Stimulated activated naive CD8-positive, alpha-beta T cell treated with anti-CD3 and anti-CD28 coated beads, Interleukin-15, Interleukin-2, amounts not matched to agents 100 U/mL and 50 U/mL, for 24 hours (primary cell): ENCODE results near the gene ATP8A1.
"Not testable (repeated sequence)": the region's sequence is repeated elsewhere in the genome, so short reads cannot be mapped to it uniquely, and the experiment has no call there.

Experiments
- ATAC-seq: fragments of 150-1000 bp; cut with Tn5 transposase; one replicate; pipeline ENCODE4 v1.10.0; 2021
- DNase-seq: peaks from one replicate; pipeline ENCODE4 v3.0.0; 2021

ATP8A1 gene

DNA sequence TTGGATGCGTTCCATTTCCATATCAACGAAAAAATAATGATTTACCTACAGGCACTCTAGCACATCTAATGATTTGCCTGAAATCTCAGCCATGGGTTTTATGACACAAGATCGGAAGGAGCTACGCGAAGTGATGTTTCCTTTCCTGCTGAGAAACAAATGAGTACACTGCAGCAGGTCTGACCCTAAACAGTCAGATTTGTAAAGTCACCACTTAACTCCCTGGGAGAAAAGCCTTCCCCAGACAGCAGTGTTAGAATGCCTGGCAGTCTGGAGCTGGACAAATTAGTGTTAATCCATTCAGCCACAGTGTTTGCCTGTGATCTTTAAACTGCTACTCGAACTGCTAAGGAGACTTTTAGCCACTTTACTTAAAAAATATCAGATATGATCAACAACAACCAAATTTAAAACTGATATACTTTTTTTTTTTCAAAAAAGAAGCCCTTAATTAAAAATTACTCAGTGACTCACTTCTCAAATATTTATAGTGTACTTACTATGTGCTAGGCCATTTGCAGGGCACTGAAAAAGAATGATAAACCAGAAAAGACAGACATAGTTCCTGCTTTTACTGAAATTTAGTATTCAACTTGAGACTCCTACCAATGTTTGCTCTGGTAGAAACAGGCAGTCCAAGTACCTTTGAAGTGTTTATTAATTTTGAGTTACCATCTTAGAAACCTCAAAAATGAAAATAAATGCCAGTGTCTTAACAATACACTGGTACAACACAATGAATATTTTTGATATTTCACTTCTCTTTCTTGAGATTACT lies 155.1 kb downstream of the ATP8A1 start:
- DNase-seq, result no peak
- no peak for ATAC-seq

DNA sequence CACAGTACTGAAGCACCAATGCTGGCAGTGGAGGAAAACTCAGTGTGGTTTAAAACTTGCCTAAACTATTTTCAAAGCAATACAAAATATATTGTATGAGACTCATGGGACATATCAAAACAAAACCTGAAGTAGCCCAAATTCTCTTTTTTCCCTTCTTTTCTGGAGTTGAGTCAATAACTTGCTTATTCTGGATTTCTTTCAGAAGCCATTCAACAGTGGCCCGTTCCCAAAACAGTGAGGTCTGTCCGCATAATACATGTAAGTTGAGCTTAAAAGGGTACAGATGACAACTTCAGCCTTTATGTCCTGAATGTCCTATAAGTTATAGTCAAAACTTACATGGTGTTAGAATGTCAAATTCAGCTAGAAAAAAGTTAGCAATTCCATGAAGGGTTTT lies 158.9 kb downstream of the ATP8A1 start:
- no peak for DNase-seq
- ATAC-seq, result no peak

DNA sequence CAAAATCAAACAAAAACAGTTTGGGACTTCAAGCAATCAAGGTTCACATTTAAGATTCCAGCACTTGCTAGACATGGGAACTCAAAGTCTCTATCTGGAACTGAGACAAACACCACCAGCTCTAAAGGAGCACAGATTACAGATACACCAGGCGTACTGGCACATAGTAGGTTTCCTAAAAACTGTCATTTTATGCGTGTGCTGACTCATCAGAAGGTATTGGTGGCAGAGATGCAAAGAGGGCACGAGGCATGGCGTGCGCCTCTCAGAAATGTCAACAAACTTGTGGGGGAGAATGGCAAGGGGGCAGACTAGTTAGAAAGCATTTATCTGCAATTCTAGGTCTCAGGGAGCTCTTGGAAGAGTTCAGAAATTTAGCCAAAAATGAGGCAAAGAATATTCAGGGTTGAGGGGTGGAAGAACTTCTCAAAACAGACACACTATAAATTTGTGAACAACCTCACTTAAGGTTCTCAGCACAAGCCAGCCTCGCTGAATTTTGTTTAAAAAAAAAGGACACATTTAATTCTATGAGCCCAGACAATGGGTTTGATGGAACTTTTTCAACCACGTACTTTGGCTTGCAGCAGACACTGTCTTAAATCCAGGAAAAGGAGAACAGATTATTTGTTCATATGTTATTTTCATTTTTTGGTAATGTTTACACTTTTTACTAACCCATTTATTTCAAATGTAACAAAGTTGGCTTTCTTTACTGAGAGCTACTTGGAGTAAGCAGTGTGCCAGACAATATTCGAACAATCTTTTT lies 159.6 kb downstream of the ATP8A1 start:
- ATAC-seq, result no peak
- DNase-seq, result no peak

DNA sequence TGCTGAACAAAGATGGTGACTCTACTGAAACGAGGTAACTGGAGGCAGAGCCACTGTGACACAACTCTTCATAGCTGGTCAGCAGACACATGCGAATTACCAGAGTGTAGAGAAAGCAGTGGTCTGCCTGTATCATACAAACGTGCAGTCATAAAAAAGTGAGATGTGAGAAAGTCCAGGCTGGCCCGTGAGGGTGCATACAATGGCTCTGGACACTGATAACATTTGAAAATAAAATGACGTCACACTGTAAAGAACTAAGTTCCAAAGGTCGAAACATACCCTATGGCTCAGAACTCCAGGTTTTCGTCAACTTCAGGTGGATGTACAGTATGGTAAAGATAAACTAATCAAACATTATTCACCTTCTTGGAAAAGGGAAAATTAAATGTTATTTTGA lies 163.9 kb downstream of the ATP8A1 start:
- DNase-seq (no peak), ATAC-seq (no peak)

DNA sequence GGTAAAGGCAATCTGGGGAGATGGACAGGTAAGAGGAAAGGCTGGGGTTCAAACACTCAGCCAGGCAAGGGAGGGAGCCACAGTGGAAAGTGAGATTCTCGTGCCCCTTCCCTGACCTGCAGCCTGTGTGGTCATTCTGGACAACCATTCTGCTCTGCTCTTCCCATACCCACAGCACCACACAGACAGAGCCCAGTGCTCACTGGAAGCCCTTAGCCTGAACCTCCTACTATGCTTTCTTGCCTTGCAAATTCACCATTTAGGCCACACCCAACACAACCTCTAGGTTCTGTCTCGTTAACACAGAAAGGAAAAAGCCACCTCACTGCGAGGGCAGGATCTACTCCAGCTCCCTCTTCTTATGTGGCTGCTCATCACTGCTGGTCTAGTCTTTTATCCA lies 166.9 kb downstream of the ATP8A1 start:
- ATAC-seq (no peak), DNase-seq (no peak)

DNA sequence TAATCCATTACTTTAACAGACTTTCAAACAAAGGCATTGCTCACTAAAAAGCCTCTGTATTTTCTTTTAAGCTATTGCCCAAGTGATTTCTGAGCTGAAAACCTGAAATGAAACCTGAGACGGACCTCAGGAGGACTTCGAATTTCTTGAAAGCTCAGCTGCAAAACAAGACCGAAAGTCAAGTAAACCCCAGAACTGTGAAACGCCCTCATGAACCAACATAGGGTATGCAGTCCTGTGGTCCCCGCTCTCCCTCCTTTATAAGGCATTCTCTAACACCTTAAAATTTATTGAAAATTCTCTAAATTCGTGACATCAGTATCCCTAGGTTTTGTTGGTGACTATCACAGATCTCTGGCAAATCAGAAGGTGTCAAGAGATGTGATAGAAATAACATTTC lies 167.8 kb downstream of the ATP8A1 start:
- DNase-seq (no peak), ATAC-seq (no peak)

DNA sequence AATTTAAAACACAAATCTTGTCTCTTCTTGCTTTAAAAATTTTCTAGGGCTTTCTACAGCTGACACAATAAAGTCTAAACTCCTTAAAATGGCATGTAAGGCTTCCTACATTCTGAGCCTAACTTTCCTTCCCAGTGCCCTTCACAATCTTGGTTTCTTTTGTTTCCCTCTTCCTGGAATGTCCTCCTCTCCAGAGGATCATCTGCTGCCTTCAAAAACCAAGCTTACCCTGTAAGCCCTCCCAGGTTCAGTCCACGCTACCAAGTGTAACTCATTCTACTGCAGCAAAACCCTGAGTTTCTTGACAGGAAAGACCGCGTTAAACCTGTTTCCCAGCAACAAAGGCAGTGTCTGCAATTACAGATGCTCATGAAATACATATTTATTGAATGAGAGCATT lies 168.4 kb downstream of the ATP8A1 start:
- ATAC-seq, result no peak
- DNase-seq, result no peak

DNA sequence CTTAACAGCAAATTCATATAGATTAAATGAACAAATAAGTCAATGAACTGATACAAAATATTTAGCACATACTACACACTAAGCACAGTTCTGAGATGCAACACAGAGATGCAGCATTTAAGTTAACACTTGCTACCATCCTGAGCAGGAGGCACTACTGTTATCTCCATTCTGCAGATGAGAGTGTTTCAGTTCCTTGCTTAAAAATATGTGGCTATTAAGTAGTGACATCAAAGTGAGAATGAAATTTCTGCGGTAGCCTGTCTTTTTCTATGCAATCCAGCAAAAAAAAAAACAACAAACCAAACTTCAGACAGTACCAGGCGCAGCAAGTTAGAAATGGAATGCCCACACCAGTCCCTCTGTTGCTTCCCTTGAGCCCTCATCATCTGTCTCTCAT lies 168.8 kb downstream of the ATP8A1 start:
- no peak for ATAC-seq
- DNase-seq, result no peak

DNA sequence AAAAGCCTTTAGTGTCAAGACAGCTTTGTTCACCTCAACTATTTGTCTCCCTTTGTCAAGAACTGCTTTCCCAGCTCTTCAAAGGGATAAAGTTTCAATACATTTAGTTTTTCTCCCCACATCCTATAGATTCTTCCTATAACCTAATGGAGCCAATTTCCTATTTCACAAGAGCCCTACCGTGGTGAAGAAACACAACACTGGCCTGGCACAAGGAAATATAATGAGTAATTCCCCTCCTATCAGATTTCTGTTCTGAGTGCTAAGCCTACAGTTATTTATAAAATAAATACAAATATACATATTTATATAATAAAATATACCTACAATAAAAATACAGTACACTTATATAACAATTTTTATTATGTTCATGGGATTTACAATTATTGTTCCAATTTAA lies 169.7 kb downstream of the ATP8A1 start:
- no peak for ATAC-seq
- no peak for DNase-seq

DNA sequence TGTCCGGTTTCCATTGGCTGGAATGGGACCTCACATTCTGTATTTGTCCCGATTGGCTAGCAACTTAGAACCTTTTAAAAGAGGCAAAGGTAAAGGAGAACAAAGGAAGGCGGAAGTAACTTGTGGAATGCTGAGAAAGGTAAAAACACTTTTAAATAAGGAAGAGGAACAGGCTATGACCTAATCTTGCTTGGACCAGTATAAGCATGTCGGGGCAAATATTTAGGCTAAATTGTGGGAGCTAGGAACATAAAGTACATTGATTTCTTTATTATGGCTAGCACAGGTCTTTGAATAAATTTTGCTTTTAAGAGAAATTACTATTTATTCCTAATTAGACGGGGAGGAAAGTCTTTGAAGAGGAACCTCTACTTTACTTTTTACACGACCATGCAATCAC lies 170.7 kb downstream of the ATP8A1 start:
- DNase-seq, ATAC-seq: not testable (repeated sequence)

DNA sequence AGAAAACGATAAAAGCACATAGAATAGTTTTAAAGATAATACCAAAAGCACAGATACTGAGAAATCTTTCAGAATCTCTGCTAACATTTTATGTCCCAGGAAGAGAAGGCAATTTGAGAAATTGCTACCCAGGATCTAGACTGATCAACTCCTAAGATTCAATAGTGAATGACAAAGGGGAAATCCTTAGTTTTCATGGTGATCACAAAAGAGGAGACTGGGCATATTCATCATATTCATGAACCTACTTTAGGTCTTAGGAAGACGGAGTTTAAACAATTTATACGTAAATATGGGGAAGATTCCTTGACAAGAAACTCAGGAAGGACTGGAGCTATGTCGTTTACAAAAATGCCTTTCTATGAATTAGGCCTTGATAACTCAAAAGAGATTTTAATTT lies 172.3 kb downstream of the ATP8A1 start:
- no peak for DNase-seq
- no peak for ATAC-seq

DNA sequence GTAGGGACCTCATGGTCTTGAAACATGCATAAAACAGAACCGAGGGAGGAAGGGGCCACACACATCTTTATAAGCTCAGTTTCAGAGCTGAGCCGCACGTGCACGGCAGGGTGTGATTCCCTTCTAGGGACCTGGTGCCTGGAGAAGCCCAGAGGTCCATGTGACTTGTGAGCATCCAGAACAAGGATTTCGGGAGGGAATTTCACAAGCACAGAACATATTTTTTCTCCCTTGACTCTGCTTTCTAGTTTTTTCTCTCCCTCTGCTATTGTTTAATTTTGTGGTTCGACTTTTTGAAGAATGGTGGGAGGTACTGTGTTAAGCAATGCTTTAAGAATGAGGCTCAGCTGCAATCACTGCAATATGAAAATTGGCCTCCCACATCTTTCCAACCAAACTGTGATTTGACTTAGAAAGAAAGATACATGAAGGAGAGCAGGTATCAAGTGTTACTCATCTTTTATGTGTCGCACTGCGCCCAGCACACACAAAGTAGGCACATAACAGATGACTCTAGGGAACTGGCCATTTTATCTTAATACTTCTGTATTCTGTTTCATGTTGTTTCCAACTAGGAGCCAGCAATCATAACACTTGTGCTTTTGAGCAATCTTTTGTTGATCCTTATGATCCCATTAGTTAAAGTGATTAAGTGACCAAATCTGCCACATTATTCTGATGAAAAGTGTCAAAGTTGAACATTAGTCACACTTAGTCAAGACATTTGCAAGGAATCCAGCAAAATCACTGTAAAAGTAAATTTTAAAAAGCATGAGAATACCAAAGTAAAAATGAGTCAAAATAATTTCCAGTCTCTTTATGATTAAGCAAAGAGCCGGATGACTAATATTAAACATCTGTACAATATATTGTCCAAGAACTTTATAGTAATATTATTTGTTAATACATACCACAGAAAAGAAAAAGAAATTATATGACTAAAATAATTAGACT lies 173.2 kb downstream of the ATP8A1 start:
- ATAC-seq (no peak), DNase-seq (no peak)

DNA sequence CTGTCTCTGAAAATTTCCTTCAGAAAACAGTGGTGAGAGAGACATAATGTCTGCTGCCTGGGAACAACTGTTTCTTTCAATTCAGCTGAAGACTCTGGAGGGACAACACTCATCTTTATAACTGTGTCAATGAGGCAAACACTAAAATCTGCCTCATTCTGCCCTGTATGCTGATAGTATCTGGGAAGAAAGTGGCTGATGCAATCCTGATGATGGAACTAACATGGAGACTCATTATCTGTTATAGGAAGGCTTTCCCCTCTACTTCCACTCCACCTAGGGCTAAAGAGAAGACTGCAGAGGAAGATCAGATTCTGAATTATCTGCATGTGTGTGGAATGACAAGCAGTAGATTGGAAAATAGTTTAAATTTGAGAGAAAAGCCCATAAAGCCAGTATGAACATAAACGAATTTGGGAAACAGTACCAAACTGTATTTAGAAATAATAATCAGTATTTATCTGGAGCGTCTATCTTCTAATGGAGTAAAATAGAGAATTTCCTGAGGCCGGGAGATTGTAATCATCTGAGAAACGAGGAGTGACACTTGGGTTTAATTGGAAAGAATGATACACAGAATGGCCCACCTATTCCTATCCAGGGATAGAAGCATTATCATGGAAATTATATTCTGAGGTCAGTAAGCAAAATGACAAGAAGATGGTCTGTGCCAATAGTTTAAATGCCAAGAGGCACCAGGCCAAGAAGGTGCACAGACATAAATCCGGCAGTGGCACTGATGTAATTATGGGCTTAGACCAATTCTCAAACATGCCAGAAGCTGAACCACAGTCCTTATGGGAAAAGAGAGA lies 174.2 kb downstream of the ATP8A1 start:
- ATAC-seq, result no peak
- no peak for DNase-seq

DNA sequence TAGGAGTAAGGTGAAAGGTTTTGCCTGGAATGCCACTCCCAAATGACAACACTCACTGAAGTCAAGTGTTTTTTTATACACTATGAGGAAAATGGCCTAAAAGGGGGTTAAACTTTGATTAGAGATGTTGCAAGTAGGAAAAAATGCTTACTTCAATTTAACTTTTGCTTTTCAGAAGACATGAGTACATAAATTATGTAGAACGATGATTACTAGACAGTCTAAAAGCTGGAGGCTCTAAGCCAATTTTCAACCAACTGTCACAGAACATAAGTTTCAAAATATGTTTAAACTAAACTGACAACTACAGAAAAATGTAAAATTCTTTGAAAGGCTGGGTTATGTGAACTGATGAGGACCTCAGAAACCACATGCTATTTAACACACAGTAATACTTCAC lies 176.2 kb downstream of the ATP8A1 start:
- no peak for ATAC-seq

DNA sequence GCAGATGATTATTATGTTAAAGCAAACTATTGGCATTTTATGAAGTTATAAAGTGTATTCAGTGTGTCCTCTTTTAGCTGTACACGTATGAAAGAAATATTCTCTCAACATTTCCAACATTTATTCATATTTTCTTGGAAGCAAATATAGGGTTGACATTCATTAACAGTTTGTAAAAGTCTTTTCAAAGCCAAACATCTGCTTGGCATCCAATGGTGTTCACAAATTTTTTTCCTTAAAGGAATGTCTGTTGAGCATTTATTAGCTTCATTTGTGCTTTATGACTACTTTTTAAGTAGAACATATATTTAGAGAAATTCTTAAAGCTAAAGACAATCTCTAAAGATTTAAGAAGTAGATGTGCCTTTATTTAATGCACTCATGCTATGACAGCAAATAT lies 176.6 kb downstream of the ATP8A1 start:
- DNase-seq, result no peak
- ATAC-seq, result no peak

More for the DNA sequence above, 176.2 kb downstream of the ATP8A1 start:
- DNase-seq, result no peak

DNA sequence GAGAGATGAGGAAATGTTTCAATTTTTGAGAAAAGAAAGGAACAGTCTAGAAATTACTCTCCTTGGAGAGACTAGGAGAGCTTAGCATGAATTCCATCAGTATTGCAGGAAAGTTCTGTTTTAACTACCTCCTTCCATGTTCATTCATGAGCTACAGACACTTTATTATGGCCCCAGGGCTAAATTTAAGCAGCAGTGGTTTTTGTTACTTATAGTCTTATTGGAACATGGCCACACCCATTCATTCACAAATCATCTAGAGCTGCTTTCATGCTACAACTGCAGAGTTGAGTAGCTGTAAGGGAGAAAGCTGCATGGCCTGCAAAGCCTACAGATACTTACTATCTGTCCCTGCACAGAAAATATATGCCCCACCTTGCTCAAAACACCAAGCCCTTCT lies 178.0 kb downstream of the ATP8A1 start:
- DNase-seq, result no peak
- ATAC-seq, result no peak

DNA sequence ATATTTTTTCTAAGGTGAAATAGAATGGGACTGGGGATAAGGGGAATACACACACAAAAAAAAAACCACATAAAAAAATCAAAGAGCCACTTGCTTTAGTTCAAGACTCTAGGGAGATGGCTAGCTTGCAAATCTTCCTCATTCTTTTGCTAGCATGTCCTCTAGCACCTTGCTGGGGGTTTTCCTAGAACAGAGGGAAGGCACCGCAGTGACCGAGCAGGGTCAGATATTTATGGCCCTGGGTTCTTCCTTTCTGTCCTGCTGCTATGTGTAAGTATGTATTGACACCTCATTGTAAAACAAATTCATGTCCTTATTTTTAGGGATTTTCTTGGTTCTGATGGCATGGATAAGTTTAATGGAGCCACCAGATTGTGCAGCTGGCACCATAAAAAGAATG lies 178.4 kb downstream of the ATP8A1 start:
- ATAC-seq (no peak), DNase-seq (no peak)

DNA sequence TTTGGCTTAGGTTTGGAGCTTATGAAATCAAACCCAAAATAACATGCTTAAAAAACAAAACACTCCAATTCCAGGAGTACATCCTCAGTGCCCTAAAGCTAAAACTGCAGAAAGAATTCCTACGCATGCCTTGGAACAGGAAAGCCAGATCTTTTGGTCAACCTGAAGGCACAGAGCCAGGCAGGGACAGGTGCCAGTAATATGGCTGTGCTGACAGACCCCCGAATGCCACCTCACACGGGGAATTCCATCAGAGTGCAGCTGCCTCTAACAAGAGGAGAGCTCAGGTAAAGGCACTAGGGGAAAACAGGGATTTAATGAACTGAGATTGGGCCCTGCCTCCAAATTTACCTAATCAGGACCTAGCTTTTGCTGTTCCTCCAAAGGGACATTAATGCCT lies 182.5 kb downstream of the ATP8A1 start:
- DNase-seq, result no peak
- no peak for ATAC-seq

DNA sequence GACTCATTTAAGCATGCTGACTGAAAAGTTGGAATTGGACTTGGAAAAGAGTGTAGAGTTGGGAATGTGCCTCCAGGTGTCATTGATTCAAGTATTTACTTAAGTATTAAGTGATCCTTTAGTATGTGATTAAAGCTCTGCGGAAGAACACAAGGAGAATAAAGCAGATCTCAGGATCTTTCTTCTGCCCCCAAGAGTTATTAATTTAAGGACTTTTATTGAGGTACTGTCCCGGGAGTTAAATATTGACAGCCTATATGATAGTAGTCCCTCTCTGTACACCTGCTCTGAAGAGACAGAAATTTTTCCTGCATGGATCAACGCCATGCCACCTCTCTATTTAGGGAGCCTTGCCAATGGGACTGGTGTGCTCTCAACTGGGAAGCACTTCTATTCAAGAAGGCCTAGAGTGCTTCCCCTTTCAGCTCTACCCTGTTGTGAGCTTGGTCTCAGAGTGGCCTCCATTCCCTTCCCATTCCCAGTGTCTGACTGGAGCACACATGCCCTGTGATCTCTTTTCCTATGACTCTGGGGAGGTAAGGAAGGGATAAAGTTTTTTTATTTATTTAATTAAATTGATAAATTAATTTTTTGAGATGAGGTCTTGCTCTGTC lies 183.7 kb downstream of the ATP8A1 start:
- no peak for ATAC-seq
- DNase-seq, result no peak

DNA sequence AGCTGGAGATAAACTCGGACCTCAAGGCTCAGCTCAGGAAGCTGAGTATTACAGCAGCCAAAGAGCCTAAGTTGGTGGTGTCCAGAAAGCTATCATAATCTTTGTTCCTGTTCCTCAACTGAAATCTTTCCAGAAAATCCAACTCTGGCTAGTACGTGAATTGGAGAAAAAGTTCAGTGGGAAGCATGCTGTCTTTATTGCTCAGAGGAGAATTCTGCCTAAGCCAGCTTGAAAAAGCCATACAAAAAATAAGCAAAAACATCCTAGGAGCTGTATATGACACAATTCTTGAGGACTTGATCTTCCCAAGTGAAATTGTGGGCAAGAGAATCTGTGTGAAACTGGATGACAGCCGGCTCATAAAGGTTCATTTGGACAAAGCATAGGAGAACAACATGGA lies 185.0 kb downstream of the ATP8A1 start:
- no peak for ATAC-seq
- DNase-seq, result no peak

DNA sequence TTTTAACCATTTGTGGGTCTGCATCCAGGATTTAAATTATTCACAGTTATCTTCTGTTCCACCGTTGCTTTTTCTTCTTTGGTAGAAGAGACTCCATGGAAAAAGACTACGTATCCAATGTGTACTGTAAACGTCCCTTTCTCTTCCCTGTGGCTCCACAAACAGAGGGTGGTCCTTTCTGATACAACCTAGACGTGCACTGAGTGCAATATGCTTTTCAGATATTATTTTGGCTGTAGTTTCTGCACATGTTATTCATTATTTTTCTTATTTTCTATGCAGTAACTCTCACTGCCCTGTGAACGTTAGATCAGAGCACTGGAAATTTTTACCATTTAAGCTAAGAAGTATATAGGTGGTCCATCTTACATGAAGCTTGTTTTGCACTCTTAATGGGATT lies 186.9 kb downstream of the ATP8A1 start:
- DNase-seq, result no peak
- ATAC-seq, result no peak
